ENCODE results near the gene XPOT. TPM values are rescaled to one million over a fixed set of nuclear protein-coding genes. Genes with fewer than 3 reads are reported as not detected.

XPOT gene
- total RNA-seq, 1 donor from 2014 or later: 24.5 TPM

GRCh38 chr12:64469455-64470142 is 65.4 kb downstream of the XPOT start:
- intact Hi-C loops (cut with DNase I): no loop called here
- Histone ChIP-seq H3K9me3 (no peaks in the 10 kb centered on the region), H3K36me3 (peaks cover 39 to 68% of the 10 kb centered on the region in 2 donors), H3K27me3 (no peaks in the 10 kb centered on the region), H3K4me1 (no peaks in the 10 kb centered on the region), H3K27ac (no peak overlapping the region), H3K4me3 (no peak overlapping the region)
- no peak for TF ChIP-seq CTCF (IDR thresholded peaks at IDR 0.05)
- no peak for DNase-seq (ENCODE audit: low spot score in 2 of 2)

- Histone ChIP-seq H3K27ac (no peak overlapping the region), H3K9me3 (no peaks in the 10 kb centered on the region), H3K4me3 (no peak overlapping the region), H3K4me1 (no peaks in the 10 kb centered on the region), H3K27me3 (no peaks in the 10 kb centered on the region), H3K36me3 (peaks cover 37 to 68% of the 10 kb centered on the region in 2 donors)
- no peak for DNase-seq (ENCODE audit: low spot score in 2 of 2)
- intact Hi-C loops (cut with DNase I): no loop called here
- no peak for TF ChIP-seq CTCF (IDR thresholded peaks at IDR 0.05)
These were observed 66.3 kb downstream of the XPOT start for GRCh38 chr12:64470495-64470894.

GRCh38 chr12:64473176-64473575 is 69.0 kb downstream of the XPOT start:
- Histone ChIP-seq H3K4me3 (no peak overlapping the region), H3K36me3 (peaks cover 29 to 59% of the 10 kb centered on the region in 2 donors), H3K27me3 (no peaks in the 10 kb centered on the region), H3K27ac (no peak overlapping the region), H3K4me1 (no peaks in the 10 kb centered on the region), H3K9me3 (no peaks in the 10 kb centered on the region)
- no peak for DNase-seq (ENCODE audit: low spot score in 2 of 2)
- no peak for TF ChIP-seq CTCF (IDR thresholded peaks at IDR 0.05)
- intact Hi-C loops (cut with DNase I): no loop called here

GRCh38 chr12:64475518-64475917 is 71.3 kb downstream of the XPOT start:
- intact Hi-C loops (cut with DNase I): no loop called here
- no peak overlapping the region for H3K27ac ChIP-seq
- H3K4me3 ChIP-seq: no peak overlapping the region
- no peaks in the 10 kb centered on the region for H3K9me3 ChIP-seq
- H3K36me3 ChIP-seq: peaks cover 32 to 55% of the 10 kb centered on the region in 2 donors
- H3K27me3 ChIP-seq: no peaks in the 10 kb centered on the region
- TF ChIP-seq CTCF (IDR thresholded peaks at IDR 0.05): no peak
- no peak for DNase-seq (ENCODE audit: low spot score in 2 of 2)
- no peaks in the 10 kb centered on the region for H3K4me1 ChIP-seq

- H3K36me3 ChIP-seq: peaks cover 28 to 46% of the 10 kb centered on the region in 2 donors
- no peaks in the 10 kb centered on the region for H3K9me3 ChIP-seq
- H3K27ac ChIP-seq: no peak overlapping the region
- no peaks in the 10 kb centered on the region for H3K27me3 ChIP-seq
- intact Hi-C loops (cut with DNase I): no loop called here
- DNase-seq (ENCODE audit: low spot score in 2 of 2): no peak
- H3K4me3 ChIP-seq: no peak overlapping the region
- no peak for TF ChIP-seq CTCF (IDR thresholded peaks at IDR 0.05)
- H3K4me1 ChIP-seq: no peaks in the 10 kb centered on the region
These were observed 72.7 kb downstream of the XPOT start for GRCh38 chr12:64476844-64477243.

Measured in ascending aorta (tissue), 2 donors.